NCI-H748 (cell line): Measurements from ENCODE around the gene HDAC4.
A peak's percentile ranks its signal among the peaks of the same experiment; 100 is the strongest.

Experiments
- DNase-seq: peaks from one replicate; lab custom pipeline; 2025; ENCODE audit not compliant: unreplicated experiment; lab: John Stamatoyannopoulos, UW

Gene HDAC4

DNA sequence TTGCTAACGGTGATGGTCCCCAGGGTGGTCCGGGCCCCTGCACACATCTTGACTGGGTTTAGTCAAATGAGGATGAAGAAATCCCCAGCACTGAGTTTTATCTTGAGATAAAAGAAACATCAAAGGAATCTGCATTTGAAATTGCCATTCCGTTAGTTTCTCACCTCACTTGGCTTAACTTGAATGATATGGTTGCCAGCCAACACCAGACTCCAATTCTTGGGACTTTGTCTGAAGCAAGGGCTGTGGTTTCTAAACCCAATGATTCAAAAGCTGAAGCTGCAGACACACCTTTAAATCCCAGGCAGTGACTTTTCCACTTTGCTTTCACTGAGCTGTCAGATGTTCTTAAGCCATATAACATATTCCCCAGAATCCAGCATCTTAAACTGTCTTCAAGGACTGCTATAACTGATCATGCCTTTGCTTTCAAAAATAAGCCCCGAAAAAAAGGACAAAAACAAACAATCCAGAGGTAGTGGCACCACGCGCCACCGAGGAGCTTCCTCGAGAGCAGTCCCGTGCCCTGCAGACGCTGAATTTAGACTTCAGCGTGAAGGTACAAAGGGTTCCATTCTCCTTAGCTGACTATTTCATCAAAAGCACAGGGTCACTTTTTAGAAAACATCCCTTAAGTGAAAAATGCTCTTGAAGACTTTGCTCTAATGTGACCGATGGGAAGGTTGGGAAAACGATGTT is 189.3 kb downstream of the HDAC4 start:
- no peak for DNase-seq

DNA sequence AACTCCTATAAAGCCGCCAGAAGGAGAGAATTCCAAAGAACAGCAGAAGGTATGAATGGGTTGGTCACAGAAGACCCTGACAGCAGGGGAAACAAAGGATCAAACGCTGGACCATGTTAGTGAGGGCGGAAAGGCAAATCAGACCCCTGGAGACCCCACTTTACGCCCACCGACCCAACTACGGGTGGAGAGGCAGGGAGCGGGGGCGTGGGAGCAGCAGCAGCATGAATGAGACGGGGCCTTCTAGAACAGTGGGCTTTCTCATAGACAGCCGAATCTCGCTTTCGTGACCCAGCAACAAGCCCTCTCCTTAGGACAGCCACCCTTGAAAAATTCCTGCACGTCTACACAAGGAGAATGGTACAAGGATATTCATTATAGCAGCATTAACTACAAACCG is 191.0 kb downstream of the HDAC4 start:
- DNase-seq, result no peak

DNA sequence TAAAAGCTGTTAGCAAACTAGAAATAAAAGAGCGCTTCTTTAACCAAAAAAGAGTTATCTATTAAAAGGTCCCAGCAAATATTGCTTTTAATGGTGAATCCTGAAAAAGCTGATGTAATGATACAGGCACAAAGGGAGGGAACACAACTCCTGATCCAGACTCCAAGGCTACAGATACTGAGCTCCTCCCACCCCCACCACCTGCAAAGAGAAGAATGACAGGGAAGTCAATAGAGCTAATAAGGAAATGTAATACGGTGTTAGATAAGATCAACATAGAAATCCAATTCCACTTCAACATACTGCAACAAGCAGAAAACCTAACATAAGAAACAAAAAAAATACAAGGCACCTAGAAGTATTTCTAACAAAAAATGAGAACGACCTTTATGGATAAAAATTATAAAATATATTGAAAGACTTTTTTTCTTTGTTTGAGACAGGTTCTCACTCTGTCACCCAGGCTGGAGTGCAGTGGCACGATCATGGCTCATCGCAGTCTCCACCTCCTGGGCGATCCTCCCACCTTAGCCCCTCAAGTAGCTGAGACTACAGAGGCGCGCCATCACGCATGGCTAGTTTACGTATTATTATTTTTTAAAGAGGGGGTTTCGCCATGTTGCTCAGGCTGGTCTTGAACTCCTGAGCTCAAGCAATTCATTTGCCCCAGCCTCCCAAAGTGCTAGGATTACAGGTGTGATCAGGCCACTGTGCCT is 192.2 kb downstream of the HDAC4 start:
- peak; percentile 4 for DNase-seq

DNA sequence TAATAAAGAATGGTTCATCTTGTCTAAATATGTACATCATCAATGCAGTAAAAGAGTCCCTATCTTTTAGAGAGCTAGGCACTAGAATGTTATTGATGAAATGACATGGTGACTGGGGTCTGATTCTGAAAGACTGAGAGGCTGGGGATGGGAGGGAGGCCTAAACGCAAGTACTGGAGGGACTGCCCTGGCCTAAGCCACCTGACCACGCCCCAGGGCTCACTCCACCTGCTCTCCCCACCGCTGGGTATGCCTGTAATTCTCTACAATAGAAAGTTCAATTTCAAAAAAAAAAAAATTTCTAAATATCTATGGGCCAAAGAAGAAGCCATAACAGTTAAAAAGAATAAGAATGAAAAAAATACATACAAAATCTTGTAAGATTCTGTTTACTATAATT is 194.0 kb downstream of the HDAC4 start:
- DNase-seq, result no peak

DNA sequence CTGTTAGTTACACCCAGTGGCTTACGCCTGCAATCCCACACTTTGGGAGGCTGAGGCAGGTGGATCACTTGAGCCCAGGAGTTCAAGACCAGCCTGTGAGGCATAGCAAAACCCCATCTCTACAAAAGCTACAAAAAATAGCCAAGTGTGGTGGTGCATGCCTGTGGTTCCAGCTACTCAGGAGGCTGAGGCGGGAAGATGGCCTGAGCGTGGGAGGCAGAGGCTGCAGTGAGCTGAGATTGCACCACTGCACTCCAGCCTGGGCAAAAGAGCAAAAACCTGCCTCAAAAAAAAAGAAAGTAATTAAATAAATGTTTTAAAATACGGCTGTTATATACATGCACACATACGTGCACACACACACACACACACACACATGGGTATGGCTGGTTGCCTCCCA is 194.8 kb downstream of the HDAC4 start:
- DNase-seq, result no peak

DNA sequence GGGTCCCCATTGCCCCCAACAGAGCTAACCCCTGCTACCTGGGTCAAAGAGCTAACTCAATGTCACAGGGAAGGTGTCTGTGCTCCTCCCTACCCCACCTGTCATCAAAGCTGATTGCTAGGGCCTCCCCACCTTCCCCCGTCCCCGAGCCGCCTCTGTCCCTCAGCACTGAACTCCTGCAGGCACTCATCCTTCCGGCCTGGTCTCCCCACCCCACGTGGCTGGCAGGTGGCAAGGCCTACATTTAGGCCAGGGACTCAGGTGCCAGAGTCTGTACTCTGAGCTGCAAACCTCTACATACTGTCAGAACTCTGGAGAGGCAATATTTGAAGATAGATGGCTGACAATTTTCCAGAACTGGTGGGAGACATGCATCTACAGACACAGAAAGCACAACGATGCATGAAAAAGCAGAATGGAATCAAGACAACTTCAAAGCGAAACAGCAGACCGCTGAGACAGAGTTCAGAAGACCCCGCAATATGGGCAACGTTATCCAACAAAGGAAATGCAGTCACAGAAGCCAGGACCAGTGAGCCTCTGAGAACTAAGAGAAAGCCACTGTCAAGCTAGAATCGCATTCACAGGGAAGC is 195.8 kb downstream of the HDAC4 start:
- DNase-seq, result no peak

DNA sequence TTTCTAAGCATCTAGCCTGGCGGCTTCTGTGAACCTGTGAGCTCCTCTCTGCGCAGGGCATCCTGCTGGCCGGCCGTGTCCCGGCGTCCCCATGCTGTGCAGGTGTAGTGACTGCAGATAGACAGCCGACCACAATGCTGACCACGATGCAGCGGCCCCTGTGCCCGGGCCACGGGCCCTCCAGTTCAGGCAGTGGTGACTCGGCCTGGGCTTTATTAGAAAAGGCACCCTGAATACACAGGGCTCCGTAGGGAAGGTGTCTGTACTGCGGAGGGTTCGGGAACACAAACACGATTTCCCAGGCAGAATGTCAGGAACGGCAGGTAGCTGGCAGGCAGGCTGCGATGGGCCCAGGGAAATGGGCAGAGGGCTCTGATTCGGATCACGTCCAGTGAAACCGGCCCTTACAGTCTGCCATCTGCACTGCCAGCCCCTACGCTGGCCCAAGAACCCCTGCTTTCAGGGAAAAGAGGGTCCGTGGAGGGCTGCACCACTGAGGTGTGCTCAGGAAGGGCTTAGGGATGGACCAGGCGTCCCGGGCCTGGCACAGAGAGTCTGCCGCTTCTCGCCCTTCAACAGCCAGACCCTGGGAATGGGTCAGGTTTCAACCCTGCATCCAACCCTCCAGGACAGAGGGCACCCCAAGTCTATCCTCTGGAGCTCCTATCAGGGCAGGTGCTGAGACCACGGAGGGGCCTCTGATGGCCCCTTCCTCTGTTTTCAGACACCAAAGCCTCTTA is 196.5 kb downstream of the HDAC4 start:
- no peak for DNase-seq

DNA sequence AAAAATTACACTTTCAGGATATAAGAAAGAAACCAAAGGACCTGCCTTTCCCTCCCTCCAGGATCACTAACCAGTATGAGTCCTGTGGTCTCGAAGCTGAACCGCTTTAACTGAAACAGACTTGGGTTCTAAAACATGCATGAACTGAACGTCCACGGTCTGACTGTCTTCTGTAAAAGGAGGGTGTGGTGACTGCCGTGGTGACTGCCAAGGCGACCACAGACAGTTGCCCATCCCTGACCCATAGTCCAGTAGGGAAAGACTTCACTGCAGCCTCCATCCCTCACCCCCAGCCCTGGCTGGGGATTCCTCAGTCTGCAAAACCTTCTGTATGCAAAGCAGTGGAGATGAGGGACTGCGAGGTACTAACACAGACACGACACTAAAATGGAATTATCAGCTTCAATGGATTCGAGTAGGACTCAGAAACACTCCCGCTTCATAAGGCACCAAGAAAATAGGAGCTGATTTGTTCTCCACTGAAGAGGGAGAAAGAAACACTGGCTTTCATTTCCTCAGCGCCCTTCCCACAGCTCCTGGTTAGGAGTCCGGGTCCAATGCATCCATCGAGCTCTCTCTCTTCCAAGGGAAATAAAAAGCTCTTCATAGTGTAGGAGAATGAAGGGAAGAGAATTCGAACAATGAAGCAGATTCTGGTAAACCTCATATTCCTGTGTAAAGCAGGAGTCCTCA is 197.2 kb downstream of the HDAC4 start:
- no peak for DNase-seq

DNA sequence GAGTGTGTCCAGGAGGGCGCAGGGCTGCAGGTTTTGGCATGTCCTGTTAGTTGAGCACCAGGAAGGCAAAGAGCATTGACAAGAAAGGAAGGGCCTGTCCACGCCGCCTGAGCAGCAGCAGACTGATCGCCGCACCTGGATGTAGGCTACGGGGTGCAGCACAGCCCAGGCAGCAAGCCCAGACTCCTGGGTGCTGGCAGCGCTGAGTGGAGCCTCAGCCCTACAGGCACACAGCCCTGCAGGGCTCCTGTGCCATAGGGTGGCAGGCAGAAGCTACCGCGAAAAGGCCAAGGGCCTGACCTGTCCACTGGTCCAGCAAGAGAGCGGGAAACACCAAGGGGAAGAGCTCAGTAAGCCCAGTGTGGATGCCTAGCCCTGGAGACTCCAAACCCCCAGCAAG is 198.0 kb downstream of the HDAC4 start:
- no peak for DNase-seq

DNA sequence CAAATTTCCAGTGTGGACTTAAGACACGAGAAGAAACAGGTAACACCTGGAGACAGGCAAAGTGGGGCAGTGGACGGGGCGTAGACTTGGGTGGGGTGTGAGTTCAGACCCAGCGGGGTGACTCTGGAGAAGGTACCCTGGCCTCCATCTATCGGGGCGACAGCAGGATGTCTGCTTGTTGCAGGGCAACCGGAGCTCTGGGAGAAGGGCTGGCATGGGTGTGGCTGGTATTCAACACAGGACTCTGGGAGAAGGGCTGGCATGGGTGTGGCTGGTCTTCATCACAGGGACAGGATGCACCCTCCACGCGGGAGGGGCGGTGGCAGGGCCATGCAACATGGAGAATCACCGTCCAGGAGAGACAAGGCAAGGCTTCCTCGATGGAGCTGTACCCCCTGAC is 198.5 kb downstream of the HDAC4 start:
- no peak for DNase-seq

DNA sequence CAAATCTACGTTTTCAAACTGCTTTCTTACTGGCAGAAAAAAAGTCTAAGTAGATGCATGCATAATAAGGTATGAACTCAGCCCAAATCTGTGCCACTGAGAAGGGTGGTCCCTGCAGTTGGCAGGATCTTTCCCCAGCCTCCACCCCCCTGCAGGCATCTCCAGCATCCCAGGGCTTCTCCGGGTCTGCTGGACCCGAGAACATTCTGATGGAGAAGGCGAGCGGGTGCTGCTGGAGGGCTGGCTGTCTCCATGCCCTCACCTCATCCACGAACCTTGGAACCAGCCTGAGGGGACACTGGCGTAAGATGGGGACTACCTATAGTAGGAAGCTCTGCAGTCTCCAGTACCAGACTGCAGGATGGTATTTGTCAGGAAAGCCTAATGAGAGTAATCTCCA is 198.9 kb downstream of the HDAC4 start:
- no peak for DNase-seq

DNA sequence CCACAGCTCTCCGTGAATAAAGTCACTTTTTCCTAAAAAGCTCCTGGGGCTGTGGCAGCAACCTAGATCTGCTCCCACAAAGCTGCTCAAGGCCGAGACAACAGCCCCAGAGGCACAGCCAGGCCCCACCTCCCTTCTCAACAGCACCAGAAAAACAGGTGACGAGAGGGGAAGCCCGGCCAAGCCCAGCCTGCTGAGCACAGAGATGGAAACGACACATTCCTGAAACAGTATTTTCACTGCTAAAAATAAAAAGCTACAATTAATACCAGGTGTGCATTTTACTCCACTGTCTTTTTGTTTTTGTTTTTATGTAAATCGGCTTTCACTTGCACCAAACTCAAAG is 199.3 kb downstream of the HDAC4 start:
- DNase-seq, result no peak

DNA sequence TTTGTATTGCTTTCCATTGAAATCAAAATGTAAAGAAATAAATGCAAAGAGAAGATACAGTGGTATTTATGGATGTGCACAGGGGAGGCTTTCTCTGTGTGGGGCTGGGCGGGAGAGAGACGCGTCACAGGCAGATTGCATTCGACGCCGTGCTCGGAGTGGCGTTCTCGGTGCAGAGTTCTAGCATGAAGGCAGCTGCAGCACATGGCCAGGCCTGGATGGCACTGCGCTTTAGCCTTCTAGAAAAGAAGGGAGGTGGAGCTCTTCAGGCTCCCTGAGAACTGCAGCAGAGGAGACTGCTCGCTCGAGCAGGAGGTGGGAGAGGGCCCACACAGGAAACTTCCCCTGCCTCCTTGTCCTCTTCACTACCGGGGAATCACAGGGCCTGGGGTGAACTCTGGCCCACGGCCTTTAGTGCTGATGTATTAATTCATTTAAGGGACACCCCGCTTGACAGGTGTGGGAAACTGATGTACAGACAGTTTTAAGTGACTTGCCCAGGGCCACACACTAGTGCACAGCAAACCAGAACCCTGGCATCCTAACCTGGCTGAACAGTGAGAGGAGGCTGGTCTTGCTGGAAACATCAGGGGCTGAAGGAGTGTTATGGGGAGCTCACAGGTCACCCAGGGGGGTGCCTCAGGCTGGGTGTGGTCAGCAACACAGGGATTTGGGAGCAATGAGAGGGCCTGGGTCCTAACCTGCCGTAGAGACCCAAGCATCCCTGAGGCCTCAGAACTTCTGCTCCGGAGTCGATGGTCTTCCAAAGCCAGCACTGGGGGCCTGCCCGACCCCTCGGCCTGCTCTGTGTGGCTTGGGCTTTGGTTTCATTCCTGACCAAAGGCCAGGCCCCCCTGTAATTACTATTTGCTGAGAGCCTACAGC is 199.9 kb downstream of the HDAC4 start:
- DNase-seq, result no peak

DNA sequence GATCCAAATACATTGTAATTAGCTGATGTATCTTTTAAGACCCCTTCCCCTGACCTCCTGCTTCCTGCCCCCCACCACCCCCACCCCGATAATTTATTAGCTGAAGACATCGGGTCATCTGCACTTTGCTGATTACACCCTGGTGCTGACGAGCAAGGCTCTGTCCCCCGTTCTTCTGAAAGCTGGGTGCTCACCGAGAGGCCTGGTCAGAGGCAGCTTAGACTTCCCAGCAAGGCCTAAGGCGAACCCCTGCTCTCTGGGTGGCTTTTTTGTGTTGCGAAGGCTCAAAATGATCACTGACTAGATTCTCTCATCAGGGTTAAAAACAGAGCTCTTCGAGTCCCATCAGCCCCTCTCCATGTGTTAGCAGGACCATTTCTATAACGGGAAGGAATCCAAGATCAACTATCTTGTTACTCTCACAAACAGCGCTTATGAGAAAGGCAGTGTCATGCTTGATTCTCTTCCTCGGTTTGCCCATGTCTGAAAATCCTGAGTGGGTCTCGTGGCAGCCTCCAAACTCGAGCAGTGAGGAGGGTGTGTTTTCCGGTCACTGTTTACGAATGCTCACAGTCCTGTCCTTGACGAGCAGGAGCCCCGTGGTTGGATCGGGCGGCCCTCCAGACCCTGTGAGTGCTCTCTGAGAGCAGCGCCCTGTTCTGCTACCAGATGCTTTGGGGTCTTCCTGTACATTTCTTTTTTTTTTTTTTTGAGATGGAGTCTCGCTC is 201.6 kb downstream of the HDAC4 start:
- no peak for DNase-seq

DNA sequence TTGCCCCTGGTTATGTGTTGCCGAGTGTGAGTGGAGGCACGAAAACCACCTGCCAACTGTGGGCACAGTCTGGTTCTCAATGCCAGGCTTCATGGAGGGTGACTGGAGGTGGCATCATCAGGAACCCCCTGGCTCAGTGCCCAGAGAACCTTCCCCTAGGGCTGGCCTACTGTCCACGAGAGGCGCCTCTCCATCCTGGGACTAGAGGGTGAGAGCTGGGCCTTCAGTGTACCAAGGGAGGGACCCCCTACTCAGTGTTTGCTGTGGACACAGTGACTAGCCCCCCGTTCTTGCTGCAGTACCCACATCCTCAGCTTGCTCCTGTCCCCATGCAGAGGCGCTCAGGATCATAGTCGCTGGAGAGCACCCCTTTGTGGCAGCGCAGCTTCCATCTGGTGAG is 202.6 kb downstream of the HDAC4 start:
- no peak for DNase-seq

DNA sequence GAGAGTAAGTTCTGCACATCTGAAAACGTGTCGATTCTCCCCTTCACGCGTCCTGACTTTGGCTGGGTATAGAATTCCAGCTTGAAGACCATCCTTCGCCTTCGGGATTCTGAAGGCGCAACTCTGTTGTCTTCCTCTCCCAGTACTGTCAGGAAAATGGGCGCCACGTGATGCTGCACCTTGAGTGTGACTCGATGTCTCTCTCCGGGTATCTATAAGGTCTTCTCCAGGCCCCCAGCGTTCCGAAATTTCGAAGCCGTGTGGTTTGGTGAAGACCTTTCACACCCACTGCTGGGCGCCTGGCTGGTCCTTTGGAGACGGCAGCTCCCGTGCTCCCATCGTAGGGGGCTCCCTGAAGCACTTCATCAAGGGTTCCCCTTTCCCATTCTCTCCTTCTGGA is 203.7 kb downstream of the HDAC4 start:
- no peak for DNase-seq

DNA sequence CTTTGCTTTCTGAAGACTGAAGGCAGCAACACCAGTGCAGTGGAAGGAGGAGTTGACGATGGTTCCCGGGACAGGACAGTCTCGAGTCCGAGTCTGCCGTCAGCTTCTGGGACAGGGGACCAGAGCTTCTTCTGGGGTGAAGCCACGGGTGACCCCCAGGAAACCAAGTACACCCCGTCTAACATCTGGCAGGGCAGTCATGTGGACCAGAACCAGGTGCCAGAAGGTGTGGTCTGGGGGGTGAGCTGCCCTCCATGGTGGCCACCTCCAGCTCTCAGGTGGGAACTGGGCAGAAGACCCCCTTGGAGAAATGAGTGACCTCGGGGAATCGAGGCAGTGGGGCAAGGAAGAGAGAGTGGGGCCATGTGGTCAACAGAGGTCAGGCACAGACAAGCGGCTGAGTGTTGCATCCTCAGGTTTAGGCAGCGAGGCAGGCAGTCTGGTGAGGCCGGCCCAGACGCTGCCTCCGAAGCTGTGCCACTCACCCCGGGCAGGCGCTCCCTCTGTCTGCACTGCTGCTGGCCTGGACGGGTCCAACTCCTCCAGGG is 204.3 kb downstream of the HDAC4 start:
- no peak for DNase-seq

DNA sequence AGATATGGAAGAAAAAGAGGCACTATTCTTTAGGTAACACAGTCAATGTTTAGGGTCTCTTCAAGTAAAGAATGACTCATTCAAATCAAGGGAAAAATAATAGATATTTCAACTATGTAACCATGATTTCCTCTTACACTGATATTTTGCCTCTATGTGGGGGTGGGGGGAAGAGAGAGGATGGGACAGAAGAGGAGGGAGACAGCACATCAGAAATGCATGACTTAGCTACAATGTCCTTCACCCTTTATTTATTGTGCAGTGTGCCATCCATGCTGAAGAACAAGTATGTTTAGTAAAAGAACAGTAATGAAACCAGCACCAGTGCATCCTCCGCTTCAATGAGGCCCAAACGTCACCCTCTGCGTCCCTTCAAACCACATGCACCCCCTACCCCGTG is 204.8 kb downstream of the HDAC4 start:
- DNase-seq, result no peak

DNA sequence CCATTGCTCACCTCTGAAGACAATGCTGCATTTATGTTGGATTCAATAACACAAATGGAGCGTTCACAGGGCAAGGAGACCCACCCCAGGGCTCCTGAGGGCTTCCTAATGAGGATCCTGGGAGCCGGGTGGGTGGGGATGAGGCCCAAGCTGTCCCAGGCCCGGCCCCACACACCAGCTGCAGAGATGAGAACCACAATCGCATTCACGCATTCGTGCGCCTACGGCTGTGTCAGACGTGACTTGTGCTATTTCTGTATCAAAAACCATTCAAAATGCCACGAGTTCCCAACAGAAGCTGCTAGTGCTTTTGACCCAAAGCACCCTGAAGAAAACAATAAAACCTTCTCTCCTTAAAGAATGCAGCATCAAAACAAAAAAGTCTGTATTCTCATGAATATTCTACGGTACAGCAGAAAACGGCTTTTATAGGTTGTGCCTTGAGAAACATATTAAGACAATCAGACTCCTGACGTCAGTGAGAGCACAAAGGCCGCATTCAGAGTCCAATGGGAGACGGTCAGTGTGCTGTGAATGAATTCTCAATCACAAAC is 205.4 kb downstream of the HDAC4 start:
- DNase-seq, result no peak
